ENCODE measurements around the gene RAP1GAP. TPM values are rescaled to one million over a fixed set of nuclear protein-coding genes. Genes with fewer than 3 reads are reported as not detected.

Gene RAP1GAP
- total and polyA plus RNA-seq, 2 of the 13 experiments (the other 11 are each of a cell fraction or from before 2014, with no cell fraction given) = 11.9 to 37.5 TPM

GRCh38 chr1:21604208-21604957, 64.8 kb downstream of the RAP1GAP start:
- Histone ChIP-seq H3K4me2 (ENCODE audit: low read depth, low read length) (no peak overlapping the region), H3K4me3 (replicated peaks in 1 of 3; ENCODE audit: insufficient read depth in 1 of 3, low read depth in 2 of 3, low read length in 3 of 3) (no peak overlapping the region), H3K27me3 (ENCODE audit: control insufficient read depth in 1 of 2, insufficient read depth in 2 of 2, low read length in 2 of 2) (no peaks in the 10 kb centered on the region), H4K20me1 (ENCODE audit: insufficient read depth, low read length) (no peaks in the 10 kb centered on the region), H3K79me2 (ENCODE audit: insufficient read depth, low read length) (no peaks in the 10 kb centered on the region), H3K36me3 (replicated peaks in 1 of 2; ENCODE audit: control insufficient read depth in 1 of 2, insufficient read depth in 2 of 2, low read length in 2 of 2) (peaks cover 1 to 4% of the 10 kb centered on the region in 2 experiments; a peak in 2 of 5 replicates), H3K4me1 (ENCODE audit: insufficient read depth, low read length) (no peaks in the 10 kb centered on the region), H3K27ac (ENCODE audit: extremely low read length, insufficient read depth, low read length) (no peak overlapping the region), H2AFZ (ENCODE audit: low read length) (no peak overlapping the region), H3K9me3 (ENCODE audit: low read length) (no peaks in the 10 kb centered on the region), H3K9ac (ENCODE audit: insufficient read depth, low read depth, low read length) (no peak overlapping the region)
- ChIA-PET POLR2A (no interaction called here), CTCF (ENCODE audit: low intra/inter-chr PET ratio, low total read pairs) (no interaction called here)
- DNase-seq (ENCODE audit: low spot score) (no peak), ATAC-seq (no peak), FAIRE-seq (no peak)
- BruUV-seq (replicated peaks) = no TSS peak
- intact Hi-C loops (cut with micrococcal nuclease; ENCODE audit: unreplicated experiment) = no loop called here
- 98% methylated on average over 12 of the region's 12 CpGs for WGBS (ENCODE audit: low lambda C conversion rate)
- in situ Hi-C loops (cut with HindIII; ENCODE audit: extremely low pct_ligation_motif_present, low pct_unique_long_range_greater_than_20kb) = no loop called here
- TF ChIP-seq MTF1 (CRISPR knock-in tag; IDR thresholded peaks at IDR 0.05) = no peak
- TF ChIP-seq PREB (CRISPR knock-in tag; IDR thresholded peaks at IDR 0.05) = no peak
- TF ChIP-seq ZNF503 (CRISPR knock-in tag; IDR thresholded peaks at IDR 0.05) = no peak
- TF ChIP-seq ZNF639 (CRISPR knock-in tag; conservative IDR thresholded peaks at IDR 0.05) = no peak
- TF ChIP-seq ZNF883 (CRISPR knock-in tag; IDR thresholded peaks at IDR 0.05; ENCODE audit: not compliant biosample characterization) = no peak
- TF ChIP-seq ZSCAN12 (CRISPR knock-in tag; IDR thresholded peaks at IDR 0.05) = no peak
- TF ChIP-seq ZIK1 (CRISPR knock-in tag; IDR thresholded peaks at IDR 0.05; ENCODE audit: borderline replicate concordance, low read depth) = no peak
- no peak for TF ChIP-seq GRHL1 (CRISPR knock-in tag; conservative IDR thresholded peaks at IDR 0.05)
- no peak for TF ChIP-seq ZNF281 (CRISPR knock-in tag; IDR thresholded peaks at IDR 0.05; ENCODE audit: borderline replicate concordance)
- no peak for TF ChIP-seq ZBTB49 (CRISPR knock-in tag; IDR thresholded peaks at IDR 0.05; ENCODE audit: borderline replicate concordance)
- no peak for TF ChIP-seq HDAC6 (IDR thresholded peaks at IDR 0.05; ENCODE audit: low read depth, low read length)

All from HepG2 (cell line).